Measurements from ENCODE around the gene NRP2.

Gene NRP2

DNA sequence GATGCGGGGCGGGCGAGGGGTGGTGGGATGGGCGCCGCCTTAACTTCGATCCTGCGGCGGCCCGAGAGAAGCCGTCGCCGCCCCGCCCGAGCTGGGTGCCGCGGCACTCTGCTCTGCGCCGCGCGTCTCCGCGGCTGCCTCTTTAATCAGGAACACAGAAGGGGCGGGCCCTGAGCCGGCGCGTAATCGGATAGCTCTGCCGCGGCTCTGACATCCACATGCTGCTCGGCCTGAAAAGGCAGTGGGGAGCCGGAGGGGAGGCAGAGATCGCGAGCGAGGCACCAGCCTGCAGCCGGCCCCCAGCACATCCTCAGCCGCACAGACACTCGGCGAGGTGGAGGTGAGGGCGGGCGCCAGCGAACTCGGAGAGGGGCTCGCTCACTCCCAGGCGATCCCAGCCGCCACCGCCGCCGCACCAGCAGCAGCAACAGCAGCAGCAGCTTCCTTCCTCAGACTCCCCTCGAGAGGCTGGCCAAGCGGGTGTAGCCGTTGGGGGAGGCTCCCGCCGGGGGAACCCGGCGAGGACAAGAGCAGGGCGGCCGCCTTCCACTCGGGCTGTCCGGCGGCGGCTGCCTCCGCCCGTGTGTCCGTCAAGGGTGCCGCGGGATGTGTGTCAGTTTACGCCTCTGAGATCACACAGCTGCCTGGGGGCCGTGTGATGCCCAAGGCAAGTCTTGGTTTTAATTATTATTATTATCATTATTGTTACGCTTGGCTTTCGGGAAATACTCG, at the start of gene NRP2:
TSS of gene NRP2 (plus strand) at position 263 of the 732 bp plus-strand sequence. CDS start 790 bp downstream, outside the sequence.
- in situ Hi-C loops (cut with MboI; ENCODE audit: low sequenced_read_pairs) = no loop called here

DNA sequence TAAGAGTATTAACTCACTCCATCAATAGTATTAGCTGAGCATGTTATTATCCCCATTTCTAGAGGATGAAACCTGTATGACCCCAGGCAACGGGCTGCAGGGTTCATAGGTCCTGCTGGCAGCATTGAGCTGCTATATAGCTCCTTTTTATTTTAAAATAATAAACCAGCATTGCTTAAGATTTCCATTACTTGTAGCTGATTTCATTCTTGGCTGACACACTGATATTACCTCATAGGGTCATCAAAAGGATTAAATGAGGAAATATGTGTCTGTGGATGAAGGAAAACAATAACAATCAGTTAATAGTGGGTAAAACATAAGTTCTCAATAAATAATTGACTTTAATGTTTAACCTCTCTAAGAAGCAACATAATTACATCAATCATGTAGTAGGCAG, 48.3 kb upstream of the NRP2 start:
- in situ Hi-C loops (cut with MboI; ENCODE audit: low sequenced_read_pairs) = no loop called here

DNA sequence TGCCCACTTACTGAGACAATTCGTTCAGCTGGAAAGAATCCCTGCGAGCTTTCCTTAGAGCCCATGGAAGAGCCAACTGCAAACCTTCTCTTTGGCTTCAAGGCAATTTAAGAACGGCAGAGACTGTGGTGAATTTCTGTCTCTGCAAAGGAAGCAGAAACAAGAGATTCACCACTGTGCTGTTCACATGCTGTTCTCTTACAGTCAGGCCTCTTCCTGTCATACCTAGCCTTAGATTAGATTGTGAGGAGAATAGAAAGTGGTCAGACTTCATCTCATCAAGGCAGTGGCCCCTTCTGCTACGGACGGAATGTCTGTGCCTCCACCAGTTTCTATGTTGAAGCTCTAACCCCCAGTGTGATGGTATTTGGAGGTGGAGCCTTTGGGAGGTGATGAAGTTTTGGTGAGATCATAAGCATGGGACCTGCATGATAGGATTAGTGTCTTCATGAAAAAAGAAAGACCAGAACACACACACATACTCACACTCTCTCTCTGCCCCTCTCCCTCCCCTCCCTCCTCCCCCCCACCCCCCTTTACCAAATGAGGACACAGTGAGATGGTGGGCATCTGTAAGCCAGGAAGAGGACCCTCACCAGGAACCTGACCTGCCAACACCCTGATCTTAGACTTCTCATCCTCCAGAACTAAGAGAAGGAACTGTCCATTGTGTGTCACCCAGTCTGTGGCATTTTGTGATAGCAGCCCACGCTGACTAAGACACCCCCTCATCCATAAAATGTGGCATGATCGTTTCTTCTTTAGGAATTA, 45.6 kb upstream of the NRP2 start:
- in situ Hi-C loops (cut with MboI; ENCODE audit: low sequenced_read_pairs) = no loop called here

DNA sequence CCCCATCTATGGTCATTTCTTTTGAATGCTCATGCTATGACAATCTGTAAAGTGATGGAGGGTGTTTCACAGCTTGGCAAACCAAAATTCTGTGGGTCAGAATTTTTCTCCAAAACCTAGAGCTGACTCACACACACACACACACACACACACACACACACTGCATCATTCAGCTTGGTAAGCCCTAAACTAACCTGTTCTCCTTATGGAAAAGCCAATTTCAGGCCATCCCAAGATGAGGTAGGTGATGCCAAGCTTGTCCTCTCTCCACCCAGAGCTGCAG, 45.0 kb upstream of the NRP2 start:
- in situ Hi-C loops (cut with MboI; ENCODE audit: low sequenced_read_pairs) = no loop called here

DNA sequence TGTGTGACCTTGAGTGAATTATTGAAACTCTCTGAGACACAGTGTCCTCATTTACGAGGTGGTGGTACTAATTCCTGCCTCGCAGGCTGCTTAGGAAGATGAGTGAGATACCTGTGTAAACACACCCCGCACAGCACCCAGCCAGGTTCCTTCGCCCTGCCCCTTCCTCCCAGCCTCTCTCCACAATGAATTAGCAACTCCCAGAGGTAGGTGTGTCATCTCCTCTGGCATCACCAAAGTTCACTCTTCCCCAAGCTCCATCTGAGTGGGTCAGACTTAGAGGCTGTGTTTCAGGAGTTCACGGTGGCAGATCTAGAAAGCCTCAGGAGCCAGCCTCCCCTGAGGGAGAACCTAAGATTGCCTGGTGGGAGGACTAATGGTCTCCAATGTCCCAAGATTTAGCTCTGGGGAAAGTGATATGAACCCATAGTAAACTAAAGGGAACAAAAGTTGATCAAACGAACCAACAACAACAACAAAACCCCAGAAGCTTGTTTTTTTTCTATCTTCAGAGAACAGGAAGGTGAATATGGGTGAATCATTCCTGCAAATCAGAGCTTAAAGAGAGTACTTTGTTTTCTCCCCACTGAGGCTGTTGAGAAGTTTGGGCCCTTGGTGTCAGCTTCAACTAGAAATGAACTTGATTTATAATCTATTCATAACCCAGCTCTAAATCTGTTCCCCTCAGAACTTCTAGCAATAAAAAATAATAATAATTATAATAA, 44.4 kb upstream of the NRP2 start:
- in situ Hi-C loops (cut with MboI; ENCODE audit: low sequenced_read_pairs) = no loop called here

DNA sequence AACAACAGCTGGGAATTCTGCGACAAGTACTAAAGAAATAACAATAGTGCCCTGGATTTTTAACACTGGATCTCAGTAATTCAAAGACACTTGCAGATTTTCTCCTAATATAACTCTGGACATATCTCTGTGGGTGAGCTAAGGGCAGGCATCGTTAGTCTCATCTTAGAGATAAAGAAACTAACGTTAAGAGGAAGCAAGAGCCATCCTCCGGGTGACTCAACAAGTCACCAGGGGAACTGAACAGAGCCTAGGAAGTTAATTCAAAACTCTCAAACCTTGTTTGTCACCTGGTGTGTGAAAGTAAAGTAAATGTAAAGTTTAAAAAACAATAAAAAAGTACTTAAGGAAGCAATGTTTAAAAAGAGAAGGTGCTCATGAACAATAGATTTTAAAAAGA, 41.6 kb upstream of the NRP2 start:
- in situ Hi-C loops (cut with MboI; ENCODE audit: low sequenced_read_pairs) = no loop called here

GRCh38 chr2:205642599-205643356, 39.5 kb upstream of the NRP2 start:
- in situ Hi-C loops (cut with MboI; ENCODE audit: low sequenced_read_pairs) = no loop called here

GRCh38 chr2:205643391-205643885, 38.9 kb upstream of the NRP2 start:
- in situ Hi-C loops (cut with MboI; ENCODE audit: low sequenced_read_pairs) = no loop called here

GRCh38 chr2:205644018-205644417, 38.3 kb upstream of the NRP2 start:
- in situ Hi-C loops (cut with MboI; ENCODE audit: low sequenced_read_pairs) = no loop called here

DNA sequence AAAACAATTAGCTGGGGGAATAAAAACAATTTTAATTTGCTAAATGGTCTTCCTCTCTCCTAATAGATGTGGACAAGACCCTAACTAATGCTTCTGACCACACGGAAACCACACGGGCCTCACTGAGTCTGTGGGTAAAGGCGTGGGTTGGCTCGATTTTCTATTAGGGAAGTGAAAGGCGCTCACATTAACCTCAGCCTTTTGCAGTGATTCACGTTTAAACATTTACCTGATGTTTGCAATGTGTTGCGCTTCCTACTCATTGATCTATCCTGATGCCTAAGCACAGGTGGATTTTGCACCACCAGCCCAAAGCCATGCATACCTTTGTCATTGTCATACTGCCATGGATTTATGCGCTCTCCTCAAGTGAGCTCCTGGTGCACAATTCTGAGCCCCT, 35.6 kb upstream of the NRP2 start:
- in situ Hi-C loops (cut with MboI; ENCODE audit: low sequenced_read_pairs) = no loop called here

DNA sequence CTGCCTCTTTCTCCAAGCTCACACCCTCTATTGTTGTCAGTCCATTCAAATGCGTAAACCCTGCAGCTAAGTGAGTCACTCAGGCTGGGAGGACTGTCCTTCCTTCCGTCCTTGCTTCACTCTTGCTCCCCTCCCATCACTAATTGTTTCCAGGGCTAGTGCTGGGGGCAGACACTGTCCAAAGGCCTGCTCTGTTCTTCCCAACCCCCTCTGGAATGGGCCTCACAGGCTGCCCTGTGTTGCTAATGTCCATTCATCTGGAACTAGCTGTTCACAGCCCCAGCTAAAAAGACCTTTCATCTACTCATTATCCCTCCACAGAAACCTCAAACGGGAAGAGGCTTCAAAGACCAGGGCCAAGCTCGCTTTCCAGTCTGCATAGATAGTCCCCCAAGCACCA, 31.9 kb upstream of the NRP2 start:
- in situ Hi-C loops (cut with MboI; ENCODE audit: low sequenced_read_pairs) = no loop called here

DNA sequence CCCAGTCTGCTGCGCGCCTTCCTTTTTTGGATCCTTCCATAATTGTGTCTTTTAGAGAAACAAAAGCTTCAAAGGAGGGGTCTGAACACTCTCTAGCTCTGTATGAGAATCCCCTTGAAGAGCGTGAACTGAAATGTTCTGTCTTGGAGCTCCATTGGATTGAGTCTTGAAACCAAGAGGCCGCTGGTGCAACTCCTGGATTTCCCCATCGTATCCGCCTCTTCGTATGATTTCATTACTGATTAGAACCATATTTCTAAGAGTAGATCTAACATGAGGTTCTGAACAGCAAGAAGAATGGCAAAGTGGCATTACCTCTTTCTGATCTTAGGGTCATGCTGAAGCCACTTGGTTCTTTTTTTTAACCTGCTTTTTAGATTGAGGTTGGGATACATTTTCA, 31.4 kb upstream of the NRP2 start:
- in situ Hi-C loops (cut with MboI; ENCODE audit: low sequenced_read_pairs) = no loop called here

- in situ Hi-C loops (cut with MboI; ENCODE audit: low sequenced_read_pairs) = no loop called here
Observed at GRCh38 chr2:205651719-205652118, 30.6 kb upstream of the NRP2 start.

GRCh38 chr2:205654878-205655605, 27.3 kb upstream of the NRP2 start:
- in situ Hi-C loops (cut with MboI; ENCODE audit: low sequenced_read_pairs) = no loop called here

DNA sequence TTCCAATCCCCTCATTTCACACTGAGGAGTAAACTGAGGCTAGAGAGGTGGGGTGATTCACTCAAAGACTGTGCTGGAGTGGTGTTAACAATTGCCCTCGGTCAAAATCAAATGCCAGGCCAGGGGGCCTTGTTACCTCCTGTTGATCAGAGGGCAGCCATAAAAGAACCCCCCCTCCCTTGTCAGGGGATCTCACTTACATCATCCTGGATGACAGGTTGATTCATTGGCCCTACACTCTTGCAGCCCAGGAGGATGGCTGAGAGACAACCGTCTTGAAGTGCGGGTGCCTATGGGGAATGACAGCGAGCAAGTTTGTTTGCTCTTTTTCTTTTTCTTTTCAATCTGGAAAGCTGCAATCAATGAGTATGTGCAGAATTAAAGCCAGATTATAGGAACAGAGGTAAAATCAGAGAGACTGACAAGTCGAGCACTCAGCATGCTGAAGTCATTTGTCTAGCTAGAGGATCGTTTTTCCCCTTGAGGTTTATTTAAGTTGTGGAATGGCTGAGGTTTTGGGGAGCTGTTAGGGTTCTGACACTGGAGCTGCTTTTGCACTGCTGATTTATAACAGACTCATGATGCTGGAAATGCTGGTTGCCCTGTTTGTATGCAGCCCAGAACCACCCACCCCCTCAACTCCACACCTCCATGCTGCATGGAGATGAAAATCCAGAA, 26.4 kb upstream of the NRP2 start:
- in situ Hi-C loops (cut with MboI; ENCODE audit: low sequenced_read_pairs) = no loop called here

- in situ Hi-C loops (cut with MboI; ENCODE audit: low sequenced_read_pairs) = no loop called here
Observed at GRCh38 chr2:205656461-205656860, 25.8 kb upstream of the NRP2 start.

DNA sequence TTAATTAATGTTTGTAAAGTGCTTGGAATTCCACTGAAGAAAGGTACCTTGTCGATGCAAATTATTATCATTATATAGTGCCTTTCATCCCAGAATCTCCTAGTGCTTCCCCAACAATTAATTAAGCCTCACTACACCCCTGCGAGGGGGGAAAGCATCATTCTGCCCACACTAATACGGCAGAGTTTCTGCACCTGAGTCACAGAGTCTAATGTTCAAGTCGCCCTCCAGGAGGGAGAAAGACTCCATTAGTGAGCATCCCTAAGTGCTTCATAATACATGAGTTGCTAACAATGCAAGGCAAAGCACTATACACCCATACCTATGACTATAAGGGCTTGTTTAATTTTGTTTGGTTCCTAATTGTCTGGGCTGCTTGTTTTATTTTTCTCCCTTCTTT, 25.4 kb upstream of the NRP2 start:
- in situ Hi-C loops (cut with MboI; ENCODE audit: low sequenced_read_pairs) = no loop called here

GRCh38 chr2:205657579-205657978, 24.7 kb upstream of the NRP2 start:
- in situ Hi-C loops (cut with MboI; ENCODE audit: low sequenced_read_pairs) = no loop called here

GRCh38 chr2:205658068-205658467, 24.2 kb upstream of the NRP2 start:
- in situ Hi-C loops (cut with MboI; ENCODE audit: low sequenced_read_pairs) = no loop called here

DNA sequence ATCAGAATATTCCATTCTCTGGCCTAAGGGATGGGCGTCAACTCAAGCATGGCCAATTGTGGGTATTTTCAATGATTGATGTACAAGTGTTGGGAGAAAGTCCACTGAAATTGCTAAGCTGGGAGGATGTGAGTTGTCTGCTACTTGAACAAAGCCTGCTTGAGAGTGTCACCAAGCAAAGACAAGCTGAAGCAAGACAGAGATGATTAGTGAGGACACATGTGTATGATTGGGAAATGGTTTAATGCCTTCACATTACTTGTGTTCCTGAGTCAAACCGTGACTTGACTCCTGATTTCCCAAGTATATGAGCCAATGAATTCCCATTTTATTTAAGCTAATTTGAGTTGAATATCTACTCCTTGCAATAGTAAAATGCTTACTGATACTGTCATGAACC, 23.7 kb upstream of the NRP2 start:
- in situ Hi-C loops (cut with MboI; ENCODE audit: low sequenced_read_pairs) = no loop called here

All from hTERT RPE-1 (cell line).